ENCODE data around the gene TPX2.

Gene TPX2, protein sequence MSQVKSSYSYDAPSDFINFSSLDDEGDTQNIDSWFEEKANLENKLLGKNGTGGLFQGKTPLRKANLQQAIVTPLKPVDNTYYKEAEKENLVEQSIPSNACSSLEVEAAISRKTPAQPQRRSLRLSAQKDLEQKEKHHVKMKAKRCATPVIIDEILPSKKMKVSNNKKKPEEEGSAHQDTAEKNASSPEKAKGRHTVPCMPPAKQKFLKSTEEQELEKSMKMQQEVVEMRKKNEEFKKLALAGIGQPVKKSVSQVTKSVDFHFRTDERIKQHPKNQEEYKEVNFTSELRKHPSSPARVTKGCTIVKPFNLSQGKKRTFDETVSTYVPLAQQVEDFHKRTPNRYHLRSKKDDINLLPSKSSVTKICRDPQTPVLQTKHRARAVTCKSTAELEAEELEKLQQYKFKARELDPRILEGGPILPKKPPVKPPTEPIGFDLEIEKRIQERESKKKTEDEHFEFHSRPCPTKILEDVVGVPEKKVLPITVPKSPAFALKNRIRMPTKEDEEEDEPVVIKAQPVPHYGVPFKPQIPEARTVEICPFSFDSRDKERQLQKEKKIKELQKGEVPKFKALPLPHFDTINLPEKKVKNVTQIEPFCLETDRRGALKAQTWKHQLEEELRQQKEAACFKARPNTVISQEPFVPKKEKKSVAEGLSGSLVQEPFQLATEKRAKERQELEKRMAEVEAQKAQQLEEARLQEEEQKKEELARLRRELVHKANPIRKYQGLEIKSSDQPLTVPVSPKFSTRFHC

GRCh38 chr20:31738729-31739549, at the start of gene TPX2:
TPX2 (plus strand) TSS chr20:31739290; CDS start chr20:31757477, 18,187 bp downstream.
- DNase-seq: peak; percentile 76 to 81

DNA sequence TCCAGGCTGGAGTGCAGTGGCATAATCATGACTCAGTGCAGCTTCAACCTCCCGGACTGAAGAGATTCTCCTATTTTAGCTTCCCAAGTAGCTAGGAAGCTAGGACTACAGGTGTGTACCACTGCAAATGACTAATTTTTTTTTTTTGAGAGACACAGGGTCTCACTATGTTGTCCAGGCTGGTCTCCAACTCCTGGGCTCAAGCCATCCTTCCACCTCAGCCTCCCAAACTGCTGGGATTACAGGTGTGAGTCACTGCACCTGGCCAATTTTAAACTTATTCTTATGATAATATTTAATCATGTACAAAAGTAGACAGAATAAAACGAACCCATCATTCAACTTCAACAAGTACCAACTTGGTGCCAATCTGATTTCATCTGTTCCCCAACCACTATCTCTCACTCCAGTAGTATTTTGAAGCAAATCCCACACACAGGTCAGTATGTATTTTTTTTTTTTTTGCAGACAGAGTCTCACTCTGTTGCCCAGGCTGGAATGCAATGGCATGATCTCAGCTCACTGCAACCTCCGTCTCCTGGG, 48.9 kb upstream of the TPX2 start:
- DNase-seq: no peak

GRCh38 chr20:31691646-31692275, 47.3 kb upstream of the TPX2 start:
- DNase-seq: no peak

DNA sequence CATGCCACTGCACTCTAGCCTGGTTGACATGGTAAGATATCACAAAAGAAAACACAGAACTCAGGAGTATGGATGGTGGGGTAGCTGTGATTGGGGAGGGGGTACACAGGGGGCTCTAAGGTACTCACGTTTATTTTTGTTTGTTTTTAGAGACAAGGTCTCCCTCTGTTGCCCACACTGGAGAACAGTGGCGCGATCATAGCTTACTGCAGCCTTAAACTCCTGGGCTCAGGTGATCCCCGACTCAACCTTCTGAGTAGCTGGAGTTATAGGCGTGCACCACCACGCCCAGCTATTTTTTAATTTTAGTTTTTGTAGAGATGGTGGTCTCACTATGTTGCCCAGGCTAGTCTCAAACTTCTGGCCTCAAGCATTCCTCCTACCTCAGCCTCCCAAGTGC, 45.7 kb upstream of the TPX2 start:
- no peak for DNase-seq

DNA sequence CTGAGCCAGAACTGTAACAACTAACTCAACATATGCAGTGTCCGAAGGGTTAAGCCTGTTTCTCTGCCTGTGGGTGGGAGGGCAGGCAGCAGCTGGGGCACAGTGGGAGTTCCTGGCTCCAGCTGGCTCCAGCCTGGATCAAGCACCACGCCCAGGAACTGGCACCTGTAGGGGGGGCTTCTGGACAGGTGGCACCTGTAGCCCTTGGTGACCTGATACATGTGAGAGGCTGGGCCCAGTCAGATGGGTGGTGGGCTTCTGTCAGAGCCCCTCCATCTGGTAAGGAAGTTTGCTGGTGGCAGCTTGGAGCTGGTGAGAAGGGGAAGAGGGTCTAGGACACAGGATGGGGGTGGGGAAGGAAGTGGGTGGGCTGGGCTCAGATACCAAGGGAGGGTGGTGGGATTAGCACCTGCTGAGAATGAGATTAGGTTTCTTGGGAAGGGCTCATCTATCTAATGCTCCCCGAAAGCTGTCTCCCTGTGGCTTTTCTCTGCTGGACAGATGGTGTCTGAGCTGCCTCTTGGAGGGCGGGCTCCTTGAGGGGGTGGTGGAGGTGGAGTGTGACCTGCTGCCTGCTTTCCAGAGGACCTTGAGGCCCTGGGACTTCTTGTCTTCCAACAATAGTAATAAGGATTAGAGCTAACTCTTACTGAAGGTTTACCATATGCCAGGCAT, 45.0 kb upstream of the TPX2 start:
- DNase-seq: no peak

GRCh38 chr20:31694842-31695593, 44.1 kb upstream of the TPX2 start:
- no peak for DNase-seq

- no peak for DNase-seq
These were observed 43.0 kb upstream of the TPX2 start for GRCh38 chr20:31695849-31696804.

GRCh38 chr20:31698243-31698802, 40.8 kb upstream of the TPX2 start:
- DNase-seq: no peak

- no peak for DNase-seq
These were observed 40.0 kb upstream of the TPX2 start for GRCh38 chr20:31698803-31699718.

- no peak for DNase-seq
These were observed 39.0 kb upstream of the TPX2 start for GRCh38 chr20:31699801-31700728.

DNA sequence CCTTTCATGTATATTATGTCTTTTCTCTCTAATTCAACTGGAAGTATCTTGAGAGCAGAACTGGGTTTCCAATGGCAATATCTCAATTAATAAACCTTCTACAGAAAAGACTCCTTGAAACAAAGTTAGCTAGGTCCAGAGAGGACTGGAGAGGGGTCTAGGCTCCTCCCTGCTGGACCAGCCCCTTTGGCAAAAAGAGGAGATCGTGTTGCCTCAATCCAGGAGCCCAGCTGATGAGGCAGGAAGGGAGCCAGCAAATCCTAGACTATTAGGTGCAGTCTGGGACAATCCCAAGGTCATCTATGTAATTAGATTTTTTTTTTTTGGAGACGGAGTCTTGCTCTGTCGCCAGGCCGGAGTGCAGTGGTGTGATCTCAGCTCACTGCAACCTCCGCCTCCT, 38.3 kb upstream of the TPX2 start:
- DNase-seq: no peak

- no peak for DNase-seq
These were observed 37.5 kb upstream of the TPX2 start for GRCh38 chr20:31701591-31701990.

GRCh38 chr20:31704225-31705119, 34.6 kb upstream of the TPX2 start:
- no peak for DNase-seq

GRCh38 chr20:31705191-31705590, 33.9 kb upstream of the TPX2 start:
- DNase-seq: no peak

GRCh38 chr20:31705598-31706597, 33.2 kb upstream of the TPX2 start:
- DNase-seq: no peak

All from stimulated activated CD4-positive, alpha-beta T cell treated with anti-CD3 and anti-CD28 coated beads, Interleukin-2, amount 100 ng/mL, for 48 hours (primary cell).